GM12892 (cell line): ENCODE measurements around the gene CCL13.
A peak's percentile ranks its signal among the peaks of the same experiment; 100 is the strongest.

Experiments
- DNase-seq: peaks from one replicate; pipeline ENCODE4 v3.0.0; 2011; ENCODE audit not compliant: insufficient read length
- FAIRE-seq: peaks from 2 replicates; lab custom pipeline; 2011; peaks lifted over from hg19 to GRCh38; lab: Jason Lieb, UNC
- POLR2A ChIP-seq: IDR thresholded peaks from 2 replicates; pipeline ENCODE4 v1.6.1; 2011; ENCODE audit warnings: low read depth, low read length, control low read depth
- POLR2AphosphoS5 ChIP-seq: IDR thresholded peaks from 2 replicates; pipeline ENCODE4 v1.6.1; 2011; ENCODE audit warnings: low read depth, low read length, control low read depth
- TAF1 ChIP-seq: IDR thresholded peaks from 2 replicates; pipeline ENCODE4 v1.6.1; 2011; ENCODE audit warnings: low read depth, mild to moderate bottlenecking, control low read depth, low read length, borderline replicate concordance

CCL13 gene

DNA sequence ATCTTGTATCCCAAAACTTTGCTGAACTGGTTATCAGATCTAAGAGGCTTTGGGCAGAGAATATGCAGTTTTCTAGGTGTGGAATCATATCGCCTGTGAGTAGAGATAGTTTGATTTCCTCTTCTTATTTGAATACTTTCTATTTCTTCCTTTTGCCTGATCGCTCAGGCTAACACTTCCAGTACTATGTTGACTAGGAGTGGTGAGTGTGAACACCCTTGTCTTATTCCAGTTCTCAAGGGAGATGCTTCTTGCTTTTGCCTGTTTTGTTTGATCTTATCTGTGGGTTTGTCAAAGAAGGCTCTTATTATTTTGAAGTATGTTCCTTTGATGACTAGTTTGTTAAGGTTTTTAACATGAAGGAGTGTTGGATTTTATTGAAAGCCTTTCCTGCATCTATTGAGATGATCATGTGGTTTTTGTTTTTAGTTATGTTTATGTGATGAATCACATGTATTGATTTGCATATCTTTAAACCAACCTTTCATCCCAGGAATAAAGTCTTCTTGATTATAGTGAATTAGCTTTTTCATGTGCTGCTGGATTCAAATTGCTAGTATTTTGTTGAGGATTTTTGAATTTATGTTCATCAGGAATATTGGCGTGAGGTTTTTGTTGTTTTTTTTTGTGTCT is 17.0 kb upstream of the CCL13 start:
- DNase-seq (no peak), FAIRE-seq (no peak)
- TF ChIP-seq POLR2AphosphoS5 (no peak), POLR2A (no peak), TAF1 (no peak)

DNA sequence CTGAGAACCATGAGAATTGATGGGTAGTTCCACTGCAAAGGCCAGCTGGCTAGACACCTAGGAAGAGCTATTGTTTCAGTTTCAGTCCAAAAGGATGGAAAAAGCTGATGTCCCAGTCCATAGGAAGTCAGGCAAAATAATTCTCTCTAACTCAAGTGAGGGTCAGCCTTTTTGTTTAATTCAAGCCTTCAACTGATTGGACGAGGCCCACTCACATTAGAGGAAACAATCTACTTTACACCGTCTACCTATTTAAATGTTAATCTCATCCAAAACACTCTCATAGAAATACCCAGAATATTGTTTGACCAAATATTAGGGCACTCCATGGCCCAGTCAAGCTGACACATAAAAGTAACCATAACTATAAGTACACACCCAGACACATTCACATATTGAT is 14.4 kb upstream of the CCL13 start:
- no peak for TF ChIP-seq POLR2AphosphoS5
- no peak for TF ChIP-seq TAF1
- no peak for TF ChIP-seq POLR2A
- DNase-seq (no peak), FAIRE-seq (no peak)

DNA sequence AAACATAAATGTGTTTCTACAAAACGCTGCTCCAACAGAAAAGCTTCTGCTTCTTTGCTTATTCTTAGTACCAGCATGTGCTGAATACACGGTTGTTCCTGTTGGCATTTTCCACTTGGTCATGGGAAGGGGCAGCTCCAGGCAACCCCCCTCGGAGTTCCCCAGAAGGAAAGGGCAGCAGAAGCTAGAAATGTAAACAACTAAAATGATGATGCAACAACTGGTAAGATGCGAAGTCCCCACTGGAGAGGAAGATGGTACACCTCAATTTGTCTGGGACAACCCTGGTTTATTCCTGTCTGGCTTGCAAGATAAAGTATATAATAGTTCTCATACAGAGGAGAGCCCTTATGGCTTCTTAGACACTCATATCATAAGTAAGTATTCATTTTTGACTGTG is 9.2 kb upstream of the CCL13 start:
- DNase-seq = no peak
- TF ChIP-seq POLR2A = no peak
- no peak for TF ChIP-seq TAF1
- TF ChIP-seq POLR2AphosphoS5 = no peak
- FAIRE-seq = no peak

DNA sequence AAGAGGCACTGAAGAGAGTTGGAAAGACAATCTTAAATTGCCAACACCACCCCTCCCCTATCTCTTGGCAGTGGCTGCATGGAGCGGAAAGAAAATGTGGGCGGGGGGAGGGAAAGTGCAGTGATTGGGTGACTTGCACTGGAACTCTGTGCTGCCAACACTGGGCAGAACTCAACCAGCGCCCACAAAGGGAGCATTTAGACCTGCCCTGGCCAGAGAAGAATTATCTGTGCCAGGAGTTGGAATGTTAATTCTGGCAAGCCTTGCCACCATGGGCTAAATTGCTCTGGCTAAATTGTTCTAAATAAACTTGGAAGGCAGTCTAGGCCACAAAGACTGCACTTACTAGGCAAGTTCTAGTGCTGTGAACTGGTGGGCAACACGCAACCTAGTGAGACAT is 6.5 kb upstream of the CCL13 start:
- FAIRE-seq (no peak), DNase-seq (no peak)
- TF ChIP-seq POLR2AphosphoS5 (no peak), POLR2A (no peak), TAF1 (no peak)

DNA sequence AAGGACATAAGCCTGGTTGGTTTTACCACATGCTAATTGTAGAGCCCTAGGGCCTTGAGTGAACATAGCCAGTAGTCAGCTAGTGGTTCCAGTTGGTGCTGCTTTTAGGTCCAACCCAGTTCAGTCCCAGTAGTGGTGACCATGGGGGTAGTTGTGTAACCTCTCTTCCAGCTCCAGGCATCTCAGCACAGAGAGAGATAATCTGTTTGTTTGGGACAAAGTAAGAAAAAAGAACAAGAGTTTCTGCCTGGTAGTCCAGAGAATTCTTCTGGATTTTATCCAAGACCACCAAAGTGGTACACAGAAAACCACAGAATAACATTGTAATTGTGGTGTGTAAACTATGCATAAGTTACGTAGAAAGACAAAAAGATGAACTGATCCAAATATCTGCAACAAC is 5.2 kb upstream of the CCL13 start:
- no peak for FAIRE-seq
- DNase-seq = no peak
- TF ChIP-seq POLR2AphosphoS5 (no peak), TAF1 (no peak), POLR2A (no peak)

DNA sequence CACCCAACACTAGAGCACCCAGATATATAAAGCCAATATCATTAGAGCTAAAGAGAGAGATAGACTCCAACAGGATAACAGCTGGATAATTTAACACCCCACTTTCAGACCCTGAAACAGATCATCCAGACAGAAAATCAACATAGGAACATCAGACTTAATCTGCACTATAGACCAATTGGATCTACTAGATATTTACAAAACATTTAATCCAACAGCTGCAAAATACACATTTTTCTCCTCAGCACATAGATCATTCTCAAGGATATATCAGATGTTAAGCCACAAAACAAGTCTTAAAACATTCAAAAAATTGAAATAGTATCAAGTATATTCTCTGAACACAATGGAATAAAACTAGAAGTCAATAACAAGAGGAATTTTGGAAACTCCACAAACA is 4.1 kb upstream of the CCL13 start:
- DNase-seq (no peak), FAIRE-seq (no peak)
- TF ChIP-seq POLR2A = no peak

DNA sequence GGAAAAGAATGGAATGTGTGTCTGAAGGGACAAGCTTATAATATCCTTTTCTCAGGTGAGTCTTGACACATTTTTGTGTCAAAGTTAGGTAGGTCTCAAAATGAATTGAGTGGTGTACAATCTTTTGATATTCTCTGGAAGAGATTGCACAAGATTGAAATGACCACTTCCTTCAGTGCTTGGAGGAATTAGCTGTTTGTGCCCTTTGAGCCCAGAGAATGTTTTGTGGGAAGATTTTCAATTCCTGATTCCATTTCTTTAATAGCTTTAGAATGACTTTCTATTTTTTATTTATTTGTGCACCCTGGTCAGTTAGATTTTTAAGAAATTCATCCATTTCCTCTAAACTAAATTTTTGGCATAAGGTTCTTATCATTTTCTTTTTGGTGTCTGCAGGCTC is 1.6 kb upstream of the CCL13 start:
- DNase-seq = no peak
- TF ChIP-seq POLR2A (no peak), TAF1 (no peak), POLR2AphosphoS5 (no peak)
- no peak for FAIRE-seq

DNA sequence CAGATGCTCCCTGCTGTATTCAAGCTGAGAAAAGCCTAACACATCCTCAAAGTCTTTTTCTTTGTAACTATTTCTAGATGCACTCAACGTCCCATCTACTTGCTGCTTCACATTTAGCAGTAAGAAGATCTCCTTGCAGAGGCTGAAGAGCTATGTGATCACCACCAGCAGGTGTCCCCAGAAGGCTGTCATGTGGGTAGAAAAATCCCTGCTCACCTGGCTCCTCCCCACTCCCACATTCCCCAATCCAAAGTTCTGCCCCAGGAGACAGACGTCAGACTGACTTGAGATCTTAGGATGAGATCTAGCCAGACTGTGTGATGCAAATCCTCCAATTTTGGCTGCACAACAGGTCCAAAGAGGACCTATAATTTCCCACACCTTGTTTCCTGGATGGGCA is 1.1 kb downstream of the CCL13 start:
- no peak for TF ChIP-seq TAF1
- TF ChIP-seq POLR2A = no peak
- TF ChIP-seq POLR2AphosphoS5 = no peak
- FAIRE-seq = no peak
- no peak for DNase-seq

DNA sequence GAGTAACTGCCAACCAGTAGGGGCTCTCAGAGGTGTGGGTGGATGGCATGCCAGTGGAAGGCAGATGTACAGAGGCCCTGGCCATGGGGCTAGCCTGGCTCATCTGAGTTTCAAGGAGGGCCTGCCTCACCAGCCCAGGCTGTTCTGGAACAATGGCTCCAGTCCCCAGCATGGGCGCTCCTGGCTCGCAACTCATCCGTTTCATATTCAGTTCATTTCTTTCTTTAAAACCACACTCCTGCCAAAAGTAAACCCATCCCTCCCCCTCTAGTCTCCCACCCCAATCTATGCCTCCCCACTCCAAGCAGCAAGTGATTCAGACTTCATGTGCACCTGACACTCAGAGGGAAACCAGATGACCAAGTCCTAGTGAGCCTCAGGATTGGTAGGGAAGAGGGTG is 2.4 kb downstream of the CCL13 start:
- no peak for FAIRE-seq

DNA sequence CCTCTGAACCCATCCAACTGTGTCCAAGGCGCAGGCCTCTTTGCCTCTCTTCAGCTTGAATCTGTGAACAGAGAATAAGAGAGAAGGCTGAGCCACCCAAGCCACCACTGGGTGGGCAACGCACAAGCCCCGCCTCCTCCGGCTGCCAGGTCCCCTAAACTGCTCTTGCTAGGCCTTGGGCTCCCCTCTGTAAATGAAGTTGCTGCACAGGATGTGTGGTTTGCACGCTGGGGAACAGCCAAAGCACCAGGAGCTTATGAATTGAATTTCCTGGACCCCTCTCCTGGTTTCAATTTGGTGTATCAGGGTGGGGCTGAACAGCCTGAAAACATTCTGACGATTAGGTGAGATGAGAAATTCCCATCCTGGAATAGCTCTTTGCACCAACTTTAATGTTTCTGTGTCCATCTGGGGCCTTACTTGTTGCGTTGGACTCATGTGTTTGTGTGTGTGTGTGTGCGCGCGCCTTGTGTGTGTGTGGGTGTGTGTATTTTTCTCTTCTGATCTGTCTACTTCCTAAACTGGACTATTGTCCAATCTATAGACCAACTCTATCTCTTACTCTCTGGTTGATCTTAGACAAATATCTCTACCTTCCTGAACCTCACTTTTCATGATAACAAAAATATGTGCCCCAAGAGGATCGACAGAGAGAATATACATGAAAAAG is 4.5 kb downstream of the CCL13 start:
- TF ChIP-seq TAF1 (no peak), POLR2AphosphoS5 (no peak), POLR2A (no peak)
- FAIRE-seq (no peak), DNase-seq (no peak)

More for the DNA sequence above, 2.4 kb downstream of the CCL13 start:
- DNase-seq = no peak
- TF ChIP-seq POLR2AphosphoS5 (no peak), TAF1 (no peak), POLR2A (no peak)

DNA sequence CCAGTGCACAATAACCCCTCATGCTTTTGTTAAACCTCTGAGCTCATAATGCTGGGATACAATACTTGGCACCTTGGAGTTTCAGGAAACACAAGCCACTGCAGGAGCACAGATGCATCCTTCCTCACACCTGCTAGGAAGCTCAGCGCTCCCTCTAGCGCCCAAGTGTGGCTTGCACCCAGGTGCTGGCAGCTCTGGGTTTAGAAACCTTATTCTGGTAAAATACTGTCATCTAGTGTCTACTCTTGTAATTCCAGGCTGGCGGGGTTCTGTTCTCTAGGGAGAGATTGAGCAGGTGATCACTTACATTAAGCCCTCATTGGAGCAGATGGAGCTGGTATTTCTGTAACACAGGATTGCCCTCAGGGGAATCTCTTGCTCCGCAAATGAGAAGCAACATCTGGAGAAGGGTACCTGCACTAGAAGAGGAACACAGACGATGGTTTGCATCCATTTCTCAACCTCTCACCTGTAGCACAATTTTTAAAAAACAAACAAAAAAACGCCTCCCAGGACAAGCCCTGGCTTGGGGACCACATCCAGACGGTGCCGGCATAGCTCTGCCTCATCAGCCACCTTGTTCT is 5.3 kb downstream of the CCL13 start:
- TF ChIP-seq TAF1 (no peak), POLR2AphosphoS5 (no peak), POLR2A (no peak)
- FAIRE-seq = peak; percentile 94
- DNase-seq = peak; percentile 50

DNA sequence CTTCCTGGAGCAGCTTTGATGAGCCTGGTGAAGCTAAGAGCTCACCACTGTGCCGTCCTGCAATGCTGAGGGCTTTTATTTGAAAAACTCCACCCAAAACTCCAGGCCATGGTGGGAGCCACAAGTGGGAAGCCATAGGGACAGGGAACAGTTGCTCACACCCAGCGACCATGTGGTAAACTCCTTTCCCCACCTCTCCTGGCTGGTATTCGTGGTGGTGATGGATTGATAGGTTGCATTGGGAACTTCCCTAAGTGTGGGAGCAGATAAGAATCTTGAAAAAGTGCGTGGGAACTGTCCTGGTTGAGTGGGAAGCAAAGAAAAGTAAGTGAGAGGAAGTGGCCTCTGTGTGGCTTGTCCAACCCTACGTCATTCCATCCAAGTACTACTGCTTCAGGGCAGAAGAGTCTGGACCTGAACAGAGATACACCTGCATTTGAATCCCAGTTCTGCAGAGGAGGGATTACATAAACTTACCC is 6.9 kb downstream of the CCL13 start, which contains the start of gene CCL1:
TSS of gene CCL1 (minus strand) at position 51 of the 479 bp plus-strand sequence. CDS start 72 bp downstream, outside the sequence.
- FAIRE-seq (no peak), DNase-seq (no peak)
- TF ChIP-seq POLR2A = no peak
- no peak for TF ChIP-seq POLR2AphosphoS5
- TF ChIP-seq TAF1 = no peak
